H1 (cell line): ENCODE results near the gene TAS2R3. TPM values are rescaled to one million over a fixed set of nuclear protein-coding genes. Genes with fewer than 3 reads are reported as not detected.
"Not testable (repeated sequence)": the region's sequence is repeated elsewhere in the genome, so short reads cannot be mapped to it uniquely, and the experiment has no call there.

ENCODE experiments used
- CTCF ChIA-PET: fragments of 300-600 bp; sonication (Branson Sonifier 250); formaldehyde crosslinking; loops from one replicate; lab custom pipeline; 2021; ENCODE audit not compliant: partially characterized antibody; lab: Charles Lee
- POLR2A ChIA-PET: fragments of 300-600 bp; sonication (Branson Sonifier 250); formaldehyde crosslinking; loops from one replicate; lab custom pipeline; 2021; ENCODE audit warnings: inconsistent platforms; ENCODE audit not compliant: partially characterized antibody; lab: Charles Lee
- DNase-seq, 2 experiments: peaks; one replicate each; pipeline versions ENCODE4 v3.0.0 to v3.0.0-alpha.2; 2010 to 2022; ENCODE audit warnings: low spot score in 2 of 2, low read depth in 1 of 2, mixed read lengths in 1 of 2
- FAIRE-seq: peaks from 2 replicates; lab custom pipeline; 2011; peaks lifted over from hg19 to GRCh38; lab: Jason Lieb, UNC
- H2AFZ ChIP-seq: 2 replicates; pipeline ENCODE4 v1.8.1; 2012; ENCODE audit warnings: low read length, inconsistent platforms
- H2AK5ac ChIP-seq: 2 replicates; pipeline ENCODE4 v1.6.1; 2013; ENCODE audit warnings: low read depth, low read length
- H2BK120ac ChIP-seq: replicated peaks from 2 replicates; pipeline ENCODE3; 2013; ENCODE audit warnings: low read depth, low read length, inconsistent platforms
- H2BK12ac ChIP-seq: 2 replicates; pipeline ENCODE4 v1.6.1; 2013; ENCODE audit warnings: low read depth, low read length
- H2BK15ac ChIP-seq: 2 replicates; pipeline ENCODE4 v1.6.1; 2013; ENCODE audit warnings: low read length
- H2BK20ac ChIP-seq: 2 replicates; pipeline ENCODE4 v1.6.1; 2013; ENCODE audit warnings: low read length
- H2BK5ac ChIP-seq: 2 replicates; pipeline ENCODE4 v1.6.1; 2013; ENCODE audit warnings: low read depth, low read length
- H3K14ac ChIP-seq: 2 replicates; pipeline ENCODE4 v1.6.1; 2013; ENCODE audit warnings: inconsistent platforms; ENCODE audit not compliant: insufficient read length
- H3K18ac ChIP-seq: 2 replicates; pipeline ENCODE4 v1.6.1; 2013; ENCODE audit warnings: low read length; ENCODE audit errors: extremely low read depth
- H3K23ac ChIP-seq: 2 replicates; pipeline ENCODE4 v1.6.1; 2013; ENCODE audit warnings: inconsistent platforms; ENCODE audit not compliant: insufficient read length
- H3K23me2 ChIP-seq: 2 replicates; pipeline ENCODE4 v1.6.1; 2013; ENCODE audit warnings: low read depth, low read length
- H3K27ac ChIP-seq: 2 replicates; pipeline ENCODE4 v1.6.1; 2011; ENCODE audit warnings: low read depth, low read length, inconsistent platforms
- H3K27me3 ChIP-seq, 4 experiments: replicated peaks in 1 of 4; 1 replicate in 1 of 4; 2 replicates in 3 of 4; pipeline versions ENCODE4 v1.6.1 to v1.8.1; 2011 to 2013; ENCODE audit warnings: low read length in 3 of 4, mild to moderate bottlenecking in 3 of 4, inconsistent platforms in 2 of 4, mixed read lengths in 2 of 4, moderate library complexity in 1 of 4; ENCODE audit not compliant: control insufficient read depth in 3 of 4, insufficient read depth in 3 of 4; ENCODE audit errors: extremely low read depth in 1 of 4
- H3K36me3 ChIP-seq, 4 experiments: 2 replicates each; pipeline versions ENCODE4 v1.6.1 to v1.8.1; 2011 to 2013; ENCODE audit warnings: mild to moderate bottlenecking in 4 of 4, low read length in 3 of 4, moderate library complexity in 2 of 4, control low read depth in 1 of 4, inconsistent platforms in 1 of 4; ENCODE audit not compliant: insufficient read depth in 4 of 4, control insufficient read depth in 2 of 4
- H3K4ac ChIP-seq: replicated peaks from 2 replicates; pipeline ENCODE3; 2013; ENCODE audit warnings: low read length, low read depth, mixed read lengths, inconsistent platforms; ENCODE audit not compliant: insufficient read length
- H3K4me1 ChIP-seq, 4 experiments: replicated peaks in 1 of 4; 1 replicate in 1 of 4; 2 replicates in 3 of 4; pipeline versions ENCODE4 v1.6.1 to v1.8.1; 2011 to 2013; ENCODE audit warnings: low read length in 3 of 4, inconsistent platforms in 2 of 4, mixed read lengths in 1 of 4; ENCODE audit not compliant: insufficient read depth in 4 of 4, control insufficient read depth in 3 of 4
- H3K4me2 ChIP-seq, 2 experiments: 2 replicates each; pipeline versions ENCODE4 v1.6.1 to v1.8.1; 2011 to 2013; ENCODE audit warnings: low read depth in 2 of 2, low read length in 2 of 2, control low read depth in 1 of 2, inconsistent platforms in 1 of 2, mild to moderate bottlenecking in 1 of 2; ENCODE audit not compliant: insufficient read depth in 1 of 2
- H3K4me3 ChIP-seq, 4 experiments: fragments of 200-600, 300-600 bp in 1 of 4; sonication (generic), shearing (Covaris generic), sonication (Bioruptor Twin) in 1 of 4; 2 replicates each; pipeline versions ENCODE4 v1.5.1 to v1.8.1; 2011 to 2016; ENCODE audit warnings: low read length in 4 of 4, low read depth in 3 of 4, control low read depth in 2 of 4, inconsistent platforms in 2 of 4, mild to moderate bottlenecking in 2 of 4, mixed read lengths in 1 of 4, moderate library complexity in 1 of 4; ENCODE audit not compliant: insufficient read depth in 2 of 4; ENCODE audit errors: extremely low read depth in 1 of 4
- H3K56ac ChIP-seq: replicated peaks from 2 replicates; pipeline ENCODE3; 2013; ENCODE audit warnings: low read depth, mild to moderate bottlenecking, mixed read lengths, low read length, inconsistent platforms; ENCODE audit not compliant: insufficient read length
- H3K79me1 ChIP-seq: 2 replicates; pipeline ENCODE4 v1.6.1; 2013; ENCODE audit warnings: low read depth, low read length, control low read depth
- H3K79me2 ChIP-seq, 2 experiments: 2 replicates each; pipeline versions ENCODE4 v1.6.1 to v1.8.1; 2012 to 2013; ENCODE audit warnings: low read length in 2 of 2, mild to moderate bottlenecking in 2 of 2, inconsistent platforms in 1 of 2; ENCODE audit not compliant: insufficient read depth in 2 of 2, control insufficient read depth in 1 of 2
- H3K9ac ChIP-seq, 4 experiments: replicated peaks in 1 of 4; 1 replicate in 1 of 4; 2 replicates in 3 of 4; pipeline versions ENCODE4 v1.6.1 to v1.8.1; 2011 to 2013; ENCODE audit warnings: low read depth in 3 of 4, low read length in 3 of 4, control low read depth in 2 of 4, mild to moderate bottlenecking in 2 of 4, moderate library complexity in 2 of 4, inconsistent platforms in 1 of 4; ENCODE audit errors: extremely low read depth in 1 of 4
- H3K9me3 ChIP-seq, 2 experiments: 2 replicates each; pipeline versions ENCODE4 v1.6.1 to v1.8.1; 2012 to 2013; ENCODE audit warnings: mild to moderate bottlenecking in 2 of 2, moderate library complexity in 2 of 2, control low read depth in 1 of 2, inconsistent platforms in 1 of 2, low read depth in 1 of 2, low read length in 1 of 2, mixed read lengths in 1 of 2; ENCODE audit not compliant: insufficient read depth in 2 of 2
- H4K20me1 ChIP-seq, 2 experiments: replicated peaks in 1 of 2; 2 replicates each; pipeline versions ENCODE3 to v1.8.1; 2011 to 2013; ENCODE audit warnings: inconsistent platforms in 2 of 2, low read length in 2 of 2, mild to moderate bottlenecking in 1 of 2; ENCODE audit not compliant: insufficient read depth in 2 of 2, control insufficient read depth in 1 of 2
- H4K5ac ChIP-seq: 2 replicates; pipeline ENCODE4 v1.6.1; 2013; ENCODE audit warnings: low read length, low read depth, mixed read lengths, inconsistent platforms; ENCODE audit not compliant: insufficient read length
- H4K8ac ChIP-seq: 2 replicates; pipeline ENCODE4 v1.8.0; 2013; ENCODE audit warnings: mild to moderate bottlenecking, moderate library complexity, low read length, inconsistent platforms; ENCODE audit not compliant: insufficient read depth; ENCODE audit errors: extremely low read depth
- H4K91ac ChIP-seq: replicated peaks from 2 replicates; pipeline ENCODE3; 2013; ENCODE audit warnings: low read length, mixed read lengths, inconsistent platforms; ENCODE audit not compliant: insufficient read length
- WGBS, 2 experiments: shearing (Covaris generic) in 1 of 2; methylation state at CpG; one replicate each; pipeline versions ENCODE4 v1.1.6 to v1.1.7; 2013 to 2015; ENCODE audit warnings: low lambda C conversion rate in 2 of 2, mixed read lengths in 2 of 2, inconsistent platforms in 1 of 2, low coverage in 1 of 2, missing lambda C conversion rate in 1 of 2; ENCODE audit not compliant: insufficient replicate concordance in 2 of 2, insufficient coverage in 1 of 2, insufficient read length in 1 of 2; ENCODE audit errors: extremely low coverage in 1 of 2, missing lambda C conversion rate in 1 of 2; 5-methylcytosine and 5-hydroxymethylcytosine counted together
- polyA plus RNA-seq, 7 experiments: library from polyadenylated mRNA; depleted of rRNA in 3 of 7; stranded (reverse) in 5 of 7; unstranded in 2 of 7; fragments of >200 nt in 5 of 7; fragments of 200-250 nt in 2 of 7; gene quantifications; 1 replicate in 5 of 7; 2 replicates in 1 of 7; 4 replicates in 1 of 7; pipeline versions ENCODE4 v1.2.1 to v1.2.3, GENCODE V29; 2011 to 2013; ENCODE audit warnings: missing spikeins in 2 of 7, mixed read lengths in 2 of 7
- total RNA-seq: library from RNA; stranded (reverse); fragmentation: NEBNext Ultra II Directional; extraction: Animal tissue kit (Norgen Biotek cat#: 25700); gene quantifications from 2 replicates; pipeline ENCODE4 v1.2.1, GENCODE V29; 2021

The TAS2R3 gene
- total and polyA plus RNA-seq, 2 of the 8 experiments (the other 6 are each of a cell fraction or from before 2014, with no cell fraction given): 0.48 to 0.99 TPM

- H3K4ac ChIP-seq, DNase-seq, H2AK5ac ChIP-seq, H3K23me2 ChIP-seq, H4K5ac ChIP-seq, H3K9me3 ChIP-seq, H3K27ac ChIP-seq, H3K18ac ChIP-seq, H3K79me2 ChIP-seq, FAIRE-seq, H2BK12ac ChIP-seq, H3K23ac ChIP-seq, H3K4me1 ChIP-seq, H3K14ac ChIP-seq, H2BK15ac ChIP-seq, H2BK5ac ChIP-seq, H4K91ac ChIP-seq, H2BK20ac ChIP-seq, H3K4me3 ChIP-seq, H2AFZ ChIP-seq, H3K27me3 ChIP-seq, H3K4me2 ChIP-seq, H3K9ac ChIP-seq, H2BK120ac ChIP-seq, H4K8ac ChIP-seq, H3K36me3 ChIP-seq, CTCF ChIA-PET, H4K20me1 ChIP-seq, H3K79me1 ChIP-seq, H3K56ac ChIP-seq: not testable (repeated sequence)
- WGBS, 2 experiments: 95% methylated on average over 3 of the region's 3 CpGs; no CpG with 5 or more reads in 1 of the 2 experiments
- POLR2A ChIA-PET: interaction anchor here (0.8 kb wide), 2 partner anchors 14 to 157 kb away, joined by 3 to 4 read pairs; no protein-coding TSS in a partner anchor
These were observed 6.2 kb downstream of the TAS2R3 start for GRCh38 chr7:141770083-141770583.
